ENCODE results near the gene TCP11. TPM values are rescaled to one million over a fixed set of nuclear protein-coding genes. Genes with fewer than 3 reads are reported as not detected.

TCP11 gene
- total RNA-seq, 1 donor from 2014 or later: not detected

DNA sequence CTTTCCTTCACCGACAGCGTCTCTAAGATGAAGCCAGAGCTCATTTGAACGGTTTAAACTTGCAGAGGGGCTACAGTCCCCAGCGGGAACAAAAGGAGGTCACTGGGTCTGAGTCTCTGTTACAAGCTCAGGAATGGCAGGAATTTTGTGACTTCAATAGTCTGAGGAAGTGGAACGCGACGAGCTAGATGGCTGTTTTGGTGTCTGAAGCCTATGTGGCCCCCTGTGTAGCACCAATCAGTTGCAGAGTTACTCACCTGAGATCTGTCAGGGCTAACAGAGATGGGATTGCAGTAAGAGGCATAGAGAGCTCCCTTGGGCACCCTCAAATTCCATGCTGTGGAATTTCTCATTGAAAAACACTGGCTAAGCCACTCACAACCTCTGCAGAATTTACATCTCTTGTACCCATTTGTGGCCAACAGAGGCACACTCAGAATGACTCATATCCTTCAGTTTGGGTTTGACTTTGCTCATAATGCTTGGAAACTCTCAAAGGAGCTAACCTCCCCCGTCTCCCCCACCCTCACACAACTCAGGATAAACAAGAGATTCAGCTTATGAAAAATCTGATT, 7.1 kb upstream of the TCP11 start:
- peaks cover 17% of the 10 kb centered on the region for H3K27me3 Mint-ChIP-seq
- no peaks in the 10 kb centered on the region for H3K36me3 Mint-ChIP-seq (ENCODE audit: low read depth)
- no peak overlapping the region for H3K4me3 Mint-ChIP-seq
- no peak for DNase-seq
- intact Hi-C loops (cut with micrococcal nuclease): loop anchor here (10.0 kb wide), 1 partner anchor 353 kb away; the partner anchor contains the start of gene BLTP3A
- no peaks in the 10 kb centered on the region for H3K9me3 Mint-ChIP-seq
- H3K27ac Mint-ChIP-seq: no peak overlapping the region
- ChIA-PET POLR2A (interaction anchor here (0.6 kb wide), 1 partner anchor 665 kb away, joined by 3 read pairs; no protein-coding TSS in a partner anchor), CTCF (interaction anchor here (0.9 to 1.0 kb wide), 3 partner anchors 8 to 709 kb away, joined by 3 to 4 read pairs (median 3); no protein-coding TSS in a partner anchor)
- TF ChIP-seq, protein P1, sequence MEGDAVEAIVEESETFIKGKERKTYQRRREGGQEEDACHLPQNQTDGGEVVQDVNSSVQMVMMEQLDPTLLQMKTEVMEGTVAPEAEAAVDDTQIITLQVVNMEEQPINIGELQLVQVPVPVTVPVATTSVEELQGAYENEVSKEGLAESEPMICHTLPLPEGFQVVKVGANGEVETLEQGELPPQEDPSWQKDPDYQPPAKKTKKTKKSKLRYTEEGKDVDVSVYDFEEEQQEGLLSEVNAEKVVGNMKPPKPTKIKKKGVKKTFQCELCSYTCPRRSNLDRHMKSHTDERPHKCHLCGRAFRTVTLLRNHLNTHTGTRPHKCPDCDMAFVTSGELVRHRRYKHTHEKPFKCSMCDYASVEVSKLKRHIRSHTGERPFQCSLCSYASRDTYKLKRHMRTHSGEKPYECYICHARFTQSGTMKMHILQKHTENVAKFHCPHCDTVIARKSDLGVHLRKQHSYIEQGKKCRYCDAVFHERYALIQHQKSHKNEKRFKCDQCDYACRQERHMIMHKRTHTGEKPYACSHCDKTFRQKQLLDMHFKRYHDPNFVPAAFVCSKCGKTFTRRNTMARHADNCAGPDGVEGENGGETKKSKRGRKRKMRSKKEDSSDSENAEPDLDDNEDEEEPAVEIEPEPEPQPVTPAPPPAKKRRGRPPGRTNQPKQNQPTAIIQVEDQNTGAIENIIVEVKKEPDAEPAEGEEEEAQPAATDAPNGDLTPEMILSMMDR (IDR thresholded peaks at IDR 0.05): no peak
- H3K4me1 Mint-ChIP-seq: no peaks in the 10 kb centered on the region
- ATAC-seq (ENCODE audit: low read depth): no peak

DNA sequence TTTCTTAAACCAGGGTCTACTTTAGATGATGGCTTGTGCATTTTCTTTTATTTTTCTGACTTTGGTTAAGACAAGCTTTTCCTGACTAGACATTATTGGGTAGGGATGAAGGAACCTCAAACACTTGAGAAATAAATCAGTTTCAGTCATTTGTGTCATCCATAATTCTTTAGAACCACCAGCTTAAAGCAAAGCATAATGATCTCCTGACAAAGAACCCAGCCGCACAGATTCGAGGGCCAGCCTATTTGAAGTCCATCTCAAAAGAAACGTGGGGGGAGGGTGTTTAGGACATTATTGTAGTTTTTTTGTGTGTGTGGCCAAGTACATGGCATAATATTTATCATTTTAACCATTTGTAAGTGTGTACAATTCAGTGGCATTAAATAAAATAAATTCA, 6.3 kb upstream of the TCP11 start:
- POLR2A ChIA-PET: no interaction called here
- intact Hi-C loops (cut with micrococcal nuclease): loop anchor here (10.0 kb wide), 1 partner anchor 353 kb away; the partner anchor contains the start of gene BLTP3A
- CTCF ChIA-PET: interaction anchor here (1.0 to 1.3 kb wide), 3 partner anchors 8 to 709 kb away, joined by 3 to 4 read pairs (median 4); no protein-coding TSS in a partner anchor
- TF ChIP-seq, protein P1 (IDR thresholded peaks at IDR 0.05): no peak
- no peak for DNase-seq
- peaks cover 17% of the 10 kb centered on the region for H3K27me3 Mint-ChIP-seq
- H3K9me3 Mint-ChIP-seq: no peaks in the 10 kb centered on the region
- no peak overlapping the region for H3K27ac Mint-ChIP-seq
- no peaks in the 10 kb centered on the region for H3K36me3 Mint-ChIP-seq (ENCODE audit: low read depth)
- no peak for ATAC-seq (ENCODE audit: low read depth)
- H3K4me3 Mint-ChIP-seq: no peak overlapping the region
- no peaks in the 10 kb centered on the region for H3K4me1 Mint-ChIP-seq

DNA sequence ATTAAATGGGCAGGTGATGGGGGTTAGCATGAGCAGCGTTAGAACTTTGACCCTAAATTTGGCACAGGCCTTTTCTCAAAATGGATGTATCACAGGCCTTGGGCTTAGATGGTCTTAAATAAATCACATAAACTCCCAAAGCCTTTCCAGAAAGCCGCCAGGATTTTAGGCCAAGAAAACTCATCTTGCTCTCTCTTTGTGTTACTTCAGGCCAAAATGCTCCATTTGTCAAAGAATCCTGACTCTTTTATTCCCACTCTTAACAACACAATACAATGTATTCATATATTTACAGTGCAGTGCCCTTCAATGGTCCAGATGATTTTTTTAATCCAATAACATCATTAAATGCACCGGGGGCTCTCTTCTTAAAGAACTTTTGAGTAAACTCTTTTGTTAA, 5.9 kb upstream of the TCP11 start:
- intact Hi-C loops (cut with micrococcal nuclease): loop anchor here (10.0 kb wide), 1 partner anchor 352 kb away; the partner anchor contains the start of gene BLTP3A

DNA sequence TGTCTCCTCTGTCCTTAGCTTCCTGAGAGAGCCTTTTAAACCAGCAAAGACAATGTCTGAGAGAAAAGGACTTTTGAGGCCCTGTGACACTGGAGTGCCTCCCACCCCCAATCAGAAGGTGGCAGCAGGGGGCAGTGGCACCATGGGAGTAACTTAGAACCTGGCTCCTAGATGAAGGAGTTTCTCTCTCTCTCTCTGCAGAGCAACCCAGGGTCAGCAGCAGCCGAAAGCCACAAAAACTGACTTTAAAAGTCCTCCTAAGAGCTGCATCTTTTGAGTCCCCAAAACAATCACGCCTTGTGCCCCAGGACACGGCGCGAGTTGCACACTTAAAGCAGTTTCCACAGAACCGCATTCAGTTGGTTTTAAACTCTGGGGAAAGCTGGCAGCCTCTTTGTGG, 5.3 kb upstream of the TCP11 start:
- TF ChIP-seq, protein P1 (IDR thresholded peaks at IDR 0.05): no peak
- Mint-ChIP-seq H3K4me3 (no peak overlapping the region), H3K27ac (no peak overlapping the region), H3K4me1 (no peaks in the 10 kb centered on the region), H3K27me3 (peaks cover 20% of the 10 kb centered on the region), H3K36me3 (ENCODE audit: low read depth) (no peaks in the 10 kb centered on the region), H3K9me3 (no peaks in the 10 kb centered on the region)
- no peak for DNase-seq
- ATAC-seq (ENCODE audit: low read depth): no peak
- POLR2A ChIA-PET: no interaction called here
- CTCF ChIA-PET: interaction anchor here (0.8 to 1.3 kb wide), 2 partner anchors 14 to 94 kb away, joined by 3 to 4 read pairs; no protein-coding TSS in a partner anchor
- intact Hi-C loops (cut with micrococcal nuclease): loop anchor here (10.0 kb wide), 1 partner anchor 352 kb away; the partner anchor contains the start of gene BLTP3A

More for the DNA sequence above, 5.9 kb upstream of the TCP11 start:
- Mint-ChIP-seq H3K9me3 (no peaks in the 10 kb centered on the region), H3K36me3 (ENCODE audit: low read depth) (no peaks in the 10 kb centered on the region), H3K27ac (no peak overlapping the region), H3K27me3 (peaks cover 17% of the 10 kb centered on the region), H3K4me1 (no peaks in the 10 kb centered on the region), H3K4me3 (no peak overlapping the region)
- DNase-seq (no peak), ATAC-seq (ENCODE audit: low read depth) (no peak)
- TF ChIP-seq, protein P1 (IDR thresholded peaks at IDR 0.05): no peak
- CTCF ChIA-PET: interaction anchor here (0.8 to 1.3 kb wide), 3 partner anchors 15 to 708 kb away, joined by 3 to 4 read pairs (median 3); no protein-coding TSS in a partner anchor
- POLR2A ChIA-PET: no interaction called here

DNA sequence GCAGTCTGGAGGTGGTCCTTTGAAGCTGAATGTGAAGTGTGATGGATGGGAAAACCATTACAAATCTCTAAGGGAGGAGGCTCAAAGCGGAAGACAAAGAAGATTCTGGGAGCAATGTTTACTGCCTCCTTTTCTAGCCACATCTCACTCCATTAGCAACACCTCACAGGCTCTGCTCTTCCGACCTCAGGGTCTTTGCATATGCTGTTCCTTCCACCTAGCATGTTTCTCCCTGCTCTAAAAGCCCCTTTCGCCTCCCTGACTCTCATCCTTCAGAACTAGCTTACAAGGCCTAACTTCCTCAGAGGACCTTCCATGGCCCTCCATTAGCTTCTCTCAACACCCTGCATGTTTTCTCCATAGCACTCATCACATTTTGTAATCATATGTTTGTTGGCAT, 4.6 kb upstream of the TCP11 start:
- peaks cover 22% of the 10 kb centered on the region for H3K27me3 Mint-ChIP-seq
- ChIA-PET POLR2A (no interaction called here), CTCF (interaction anchor here (0.7 kb wide), 1 partner anchor 96 kb away, joined by 3 read pairs; no protein-coding TSS in a partner anchor)
- H3K4me3 Mint-ChIP-seq: no peak overlapping the region
- intact Hi-C loops (cut with micrococcal nuclease): loop anchor here (10.0 kb wide), 1 partner anchor 351 kb away; the partner anchor contains the start of gene BLTP3A
- H3K9me3 Mint-ChIP-seq: no peaks in the 10 kb centered on the region
- H3K27ac Mint-ChIP-seq: no peak overlapping the region
- H3K4me1 Mint-ChIP-seq: peaks cover 1% of the 10 kb centered on the region
- H3K36me3 Mint-ChIP-seq (ENCODE audit: low read depth): no peaks in the 10 kb centered on the region
- DNase-seq (no peak), ATAC-seq (ENCODE audit: low read depth) (no peak)
- TF ChIP-seq, protein P1 (IDR thresholded peaks at IDR 0.05): no peak

Data from activated B cell treated with CpG ODN at 0.5 μM for 24 hours (primary cell).